Neural cell (in vitro differentiated cells): ENCODE measurements around the gene SLC25A11. TPM values are rescaled to one million over a fixed set of nuclear protein-coding genes. Genes with fewer than 3 reads are reported as not detected.

Experiments used
- H2AFZ ChIP-seq: fragments of 200-600, 300-800 bp; sonication (generic), shearing (Covaris generic); 2 replicates; pipeline ENCODE4 v1.6.0; 2014; ENCODE audit warnings: low read depth, mild to moderate bottlenecking, antibody characterized with exemption, low read length, moderate library complexity
- H3F3A ChIP-seq: fragments of 200-600 bp; shearing (Covaris generic); 2 replicates; pipeline ENCODE4 v1.6.1; 2016; ENCODE audit warnings: mild to moderate bottlenecking, moderate library complexity, mixed read lengths, antibody characterized with exemption, low read length; ENCODE audit not compliant: insufficient read depth, poor library complexity, severe bottlenecking
- H3K27ac ChIP-seq: fragments of 200-600, 300-800 bp; sonication (generic), shearing (Covaris generic); 2 replicates; pipeline ENCODE4 v1.5.1; 2014; ENCODE audit warnings: mild to moderate bottlenecking, low read length, moderate library complexity
- H3K27me3 ChIP-seq: fragments of 300-800, 200-600 bp; sonication (generic), shearing (Covaris generic); 2 replicates; pipeline ENCODE4 v1.6.0; 2014; ENCODE audit warnings: mild to moderate bottlenecking, low read depth, low read length, moderate library complexity; ENCODE audit not compliant: insufficient read depth
- H3K36me3 ChIP-seq: fragments of 300-800, 200-600 bp; sonication (generic), shearing (Covaris generic); 2 replicates; pipeline ENCODE4 v1.5.1; 2014; ENCODE audit warnings: mild to moderate bottlenecking, antibody characterized with exemption, low read length, moderate library complexity; ENCODE audit not compliant: insufficient read depth
- H3K4me2 ChIP-seq: fragments of 300-800, 200-600 bp; sonication (generic), shearing (Covaris generic); 2 replicates; pipeline ENCODE4 v1.6.0; 2014; ENCODE audit warnings: mild to moderate bottlenecking, low read length
- H3K4me3 ChIP-seq: fragments of 300-800, 200-600 bp; sonication (generic), shearing (Covaris generic); 2 replicates; pipeline ENCODE4 v1.5.1; 2014; ENCODE audit warnings: mild to moderate bottlenecking, low read length, moderate library complexity
- H3K79me2 ChIP-seq: fragments of 200-600 bp; shearing (Covaris generic); replicated peaks from 2 replicates; pipeline ENCODE4 v1.6.0; 2014; ENCODE audit warnings: mild to moderate bottlenecking, low read length, moderate library complexity; ENCODE audit not compliant: insufficient read depth
- H3K9ac ChIP-seq: fragments of 300-800, 200-600 bp; sonication (generic), shearing (Covaris generic); 2 replicates; pipeline ENCODE4 v1.6.1; 2016; ENCODE audit warnings: mild to moderate bottlenecking, low read length, mixed read lengths
- H3K9me2 ChIP-seq: fragments of 200-600 bp; shearing (Covaris generic); 2 replicates; pipeline ENCODE4 v1.6.1; 2016; ENCODE audit warnings: mild to moderate bottlenecking, low read length, mixed read lengths; ENCODE audit not compliant: insufficient read depth
- H3K9me3 ChIP-seq: fragments of 200-600, 300-800 bp; sonication (generic), shearing (Covaris generic); 2 replicates; pipeline ENCODE4 v1.6.1; 2016; ENCODE audit warnings: mild to moderate bottlenecking, mixed run types, low read length, moderate library complexity, mixed read lengths
- H4K20me1 ChIP-seq: fragments of 200-600 bp; shearing (Covaris generic); 2 replicates; pipeline ENCODE4 v1.6.1; 2016; ENCODE audit warnings: mild to moderate bottlenecking, mixed run types; ENCODE audit not compliant: insufficient read depth
- CTCF ChIP-seq: fragments of 450-650 bp; IDR thresholded peaks from 2 replicates; pipeline ENCODE4 v1.5.1; 2014; ENCODE audit warnings: antibody characterized with exemption, mild to moderate bottlenecking, moderate library complexity; ENCODE audit not compliant: poor library complexity, severe bottlenecking
- EP300 ChIP-seq: fragments of 450-650 bp; conservative IDR thresholded peaks from 2 replicates; pipeline ENCODE4 v1.6.1; 2014; ENCODE audit warnings: antibody characterized with exemption, mild to moderate bottlenecking, moderate library complexity; ENCODE audit not compliant: poor library complexity, severe bottlenecking
- EZH2 ChIP-seq: fragments of 200-600, 300-800 bp; shearing (Covaris generic), sonication (generic); IDR thresholded peaks from 2 replicates; pipeline ENCODE4 v1.6.1; 2014; ENCODE audit warnings: antibody characterized with exemption, low read length, borderline replicate concordance, mild to moderate bottlenecking; ENCODE audit not compliant: insufficient read depth, poor library complexity, severe bottlenecking
- MXI1 ChIP-seq: fragments of 450-650 bp; conservative IDR thresholded peaks from 2 replicates; pipeline ENCODE4 v1.6.1; 2014; ENCODE audit warnings: antibody characterized with exemption, mild to moderate bottlenecking; ENCODE audit not compliant: poor library complexity, severe bottlenecking
- POLR2AphosphoS5 ChIP-seq: IDR thresholded peaks from 2 replicates; pipeline ENCODE4 v1.6.1; 2012
- RAD21 ChIP-seq: fragments of 450-650 bp; conservative IDR thresholded peaks from 2 replicates; pipeline ENCODE4 v1.6.1; 2014; ENCODE audit warnings: antibody characterized with exemption, mild to moderate bottlenecking, moderate library complexity
- REST ChIP-seq: IDR thresholded peaks from 2 replicates; pipeline ENCODE4 v1.6.1; 2012; ENCODE audit warnings: borderline replicate concordance
- SMC3 ChIP-seq: fragments of 450-650 bp; conservative IDR thresholded peaks from 2 replicates; pipeline ENCODE4 v1.6.1; 2014; ENCODE audit warnings: antibody characterized with exemption, mild to moderate bottlenecking, moderate library complexity; ENCODE audit not compliant: poor library complexity
- TAF1 ChIP-seq: IDR thresholded peaks from 2 replicates; pipeline ENCODE4 v1.6.1; 2012; ENCODE audit warnings: low read depth
- polyA plus RNA-seq: library from polyadenylated mRNA; depleted of rRNA; stranded (reverse); fragments of >200 nt; gene quantifications from 2 replicates; pipeline ENCODE4 v1.2.3, GENCODE V29; 2014

SLC25A11 gene
- polyA plus RNA-seq, 1 donor from 2014 or later = 172 TPM

GRCh38 chr17:4920351-4921048, 19.3 kb downstream of the SLC25A11 start:
- H3K9me3 ChIP-seq = no peaks in the 10 kb centered on the region
- no peak overlapping the region for H3K4me2 ChIP-seq
- TF ChIP-seq CTCF = no peak
- no peak for TF ChIP-seq POLR2AphosphoS5
- no peak for TF ChIP-seq EZH2
- TF ChIP-seq MXI1 = no peak
- TF ChIP-seq EP300 = no peak
- TF ChIP-seq RAD21 = no peak
- no peak for TF ChIP-seq TAF1
- TF ChIP-seq SMC3 = no peak
- no peak for TF ChIP-seq REST
- no peaks in the 10 kb centered on the region for H4K20me1 ChIP-seq
- no peaks in the 10 kb centered on the region for H3K79me2 ChIP-seq
- H3K36me3 ChIP-seq = no peaks in the 10 kb centered on the region
- H3K27me3 ChIP-seq = no peaks in the 10 kb centered on the region
- H2AFZ ChIP-seq = no peak overlapping the region
- no peaks in the 10 kb centered on the region for H3F3A ChIP-seq
- H3K9me2 ChIP-seq = no peaks in the 10 kb centered on the region
- H3K4me3 ChIP-seq = no peak overlapping the region
- H3K27ac ChIP-seq = no peak overlapping the region
- H3K9ac ChIP-seq = no peak overlapping the region

GRCh38 chr17:4919511-4920047, 20.3 kb downstream of the SLC25A11 start:
- Histone ChIP-seq H3K9ac (no peak overlapping the region), H3K27ac (no peak overlapping the region)

More at GRCh38 chr17:4919511-4920047, 20.3 kb downstream of the SLC25A11 start:
- Histone ChIP-seq H4K20me1 (no peaks in the 10 kb centered on the region), H3K36me3 (no peaks in the 10 kb centered on the region), H3K4me3 (no peak overlapping the region), H3K9me3 (no peaks in the 10 kb centered on the region), H3K79me2 (no peaks in the 10 kb centered on the region), H3K4me2 (no peak overlapping the region), H2AFZ (no peak overlapping the region), H3K9me2 (no peaks in the 10 kb centered on the region), H3K27me3 (no peaks in the 10 kb centered on the region), H3F3A (no peaks in the 10 kb centered on the region)
- no peak for TF ChIP-seq POLR2AphosphoS5
- TF ChIP-seq RAD21 = no peak
- no peak for TF ChIP-seq EP300
- TF ChIP-seq EZH2 = no peak
- TF ChIP-seq SMC3 = no peak
- TF ChIP-seq TAF1 = no peak
- TF ChIP-seq MXI1 = no peak
- TF ChIP-seq CTCF = no peak
- no peak for TF ChIP-seq REST
